ENCODE measurements around the gene CD37. TPM values are rescaled to one million over a fixed set of nuclear protein-coding genes. Genes with fewer than 3 reads are reported as not detected.
"Not testable (repeated sequence)": the region's sequence is repeated elsewhere in the genome, so short reads cannot be mapped to it uniquely, and the experiment has no call there.

CD37 gene
- total RNA-seq, 1 donor from 2014 or later: 4.0 TPM

GRCh38 chr19:49363268-49364082 is 28.3 kb downstream of the CD37 start, which contains the start of gene DKKL1:
Gene DKKL1, plus strand, starts transcription at chr19:49363877. Its CDS starts 122 bp downstream, at chr19:49363999.
- DNase-seq: peak; percentile 99
- ATAC-seq (ENCODE audit: poor library complexity): peak; percentile 89
- intact Hi-C loops (cut with DNase I): no loop called here

- intact Hi-C loops (cut with DNase I): no loop called here
- ATAC-seq (ENCODE audit: poor library complexity) (no peak), DNase-seq (peak; percentile 51)
Observed at GRCh38 chr19:49364083-49364737, 29.0 kb downstream of the CD37 start.

GRCh38 chr19:49366110-49366509 is 30.9 kb downstream of the CD37 start:
- no peak for DNase-seq
- intact Hi-C loops (cut with DNase I): no loop called here
- ATAC-seq (ENCODE audit: poor library complexity): no peak

- intact Hi-C loops (cut with DNase I): no loop called here
- DNase-seq (no peak), ATAC-seq (ENCODE audit: poor library complexity) (no peak)
Observed at GRCh38 chr19:49368711-49369358, 33.6 kb downstream of the CD37 start.

GRCh38 chr19:49371184-49371583 is 36.0 kb downstream of the CD37 start:
- intact Hi-C loops (cut with DNase I): no loop called here
- no peak for ATAC-seq (ENCODE audit: poor library complexity)
- no peak for DNase-seq

GRCh38 chr19:49373174-49373573 is 38.0 kb downstream of the CD37 start:
- intact Hi-C loops (cut with DNase I); ATAC-seq (ENCODE audit: poor library complexity); DNase-seq: not testable (repeated sequence)

- no peak for ATAC-seq (ENCODE audit: poor library complexity)
- intact Hi-C loops (cut with DNase I): no loop called here
- DNase-seq: no peak
Observed at GRCh38 chr19:49374665-49375434, 39.6 kb downstream of the CD37 start.

- intact Hi-C loops (cut with DNase I): no loop called here
- DNase-seq: no peak
- ATAC-seq (ENCODE audit: poor library complexity): no peak
Observed at GRCh38 chr19:49378512-49378911, 43.3 kb downstream of the CD37 start.

- intact Hi-C loops (cut with DNase I): no loop called here
- no peak for ATAC-seq (ENCODE audit: poor library complexity)
- no peak for DNase-seq
Observed at GRCh38 chr19:49380391-49380790, 45.2 kb downstream of the CD37 start.

- DNase-seq (no peak), ATAC-seq (ENCODE audit: poor library complexity) (no peak)
- intact Hi-C loops (cut with DNase I): no loop called here
Observed at GRCh38 chr19:49382639-49383038, 47.4 kb downstream of the CD37 start.

GRCh38 chr19:49383599-49383998 is 48.4 kb downstream of the CD37 start:
- intact Hi-C loops (cut with DNase I): no loop called here
- no peak for DNase-seq
- no peak for ATAC-seq (ENCODE audit: poor library complexity)

GRCh38 chr19:49387936-49388372 is 52.7 kb downstream of the CD37 start, which contains the start of gene KASH5:
Gene KASH5, plus strand, starts transcription at chr19:49388249. Its CDS starts 2,635 bp downstream, at chr19:49390884.
- intact Hi-C loops (cut with DNase I): no loop called here

GRCh38 chr19:49389406-49389805 is 54.2 kb downstream of the CD37 start:
- intact Hi-C loops (cut with DNase I): no loop called here
- no peak for ATAC-seq (ENCODE audit: poor library complexity)
- DNase-seq: no peak

More at GRCh38 chr19:49387936-49388372, 52.7 kb downstream of the CD37 start, which contains the start of gene KASH5:
- ATAC-seq (ENCODE audit: poor library complexity) (peak; percentile 86), DNase-seq (peak; percentile 87)

Small RNAs within 50 kb of the gene (microRNA-seq; reads per million reads assigned to microRNA genes)
- not detected for gene MIR4324

Other genes with a start within 250 kb of the CD37 start
- gene SNRNP70, start 250.0 kb upstream of the CD37 start, total RNA-seq: 105 TPM
- gene LIN7B, start 221.0 kb upstream of the CD37 start, total RNA-seq: 21.3 TPM
- gene C19orf73, start 216.3 kb upstream of the CD37 start, total RNA-seq: 1.3 TPM
- gene PPFIA3, start 215.9 kb upstream of the CD37 start, total RNA-seq: 5.0 TPM
- gene HRC, start 180.0 kb upstream of the CD37 start, total RNA-seq: 878 TPM
- gene TRPM4, start 177.6 kb upstream of the CD37 start, total RNA-seq: 24.8 TPM
- 1.5 TPM for gene SLC6A16, start 10.2 kb upstream of the CD37 start, total RNA-seq
- 57.9 TPM for gene TEAD2, start 27.0 kb downstream of the CD37 start, total RNA-seq
- not detected for gene DKKL1, start 28.5 kb downstream of the CD37 start, total RNA-seq
- gene KASH5, start 52.8 kb downstream of the CD37 start, total RNA-seq: not detected
- gene PTH2, start 88.0 kb downstream of the CD37 start, total RNA-seq: not detected
- not detected for gene GFY, start 90.0 kb downstream of the CD37 start, total RNA-seq
- gene SLC17A7, start 106.1 kb downstream of the CD37 start, total RNA-seq: 1.8 TPM
- gene PIH1D1, start 116.4 kb downstream of the CD37 start, total RNA-seq: 28.1 TPM
- 10.8 TPM for gene ALDH16A1, start 117.8 kb downstream of the CD37 start, total RNA-seq
- 3.6 TPM for gene FLT3LG, start 138.8 kb downstream of the CD37 start, total RNA-seq
- 1,304 TPM for gene RPL13A, start 152.2 kb downstream of the CD37 start, total RNA-seq
- gene RPS11, start 161.0 kb downstream of the CD37 start, total RNA-seq: 935 TPM
- 98.8 TPM for gene FCGRT, start 177.3 kb downstream of the CD37 start, total RNA-seq
- gene RCN3, start 192.6 kb downstream of the CD37 start, total RNA-seq: 7.3 TPM
- gene NOSIP, start 245.2 kb downstream of the CD37 start, total RNA-seq: 45.5 TPM
- 0.70 TPM for gene PRRG2, start 245.9 kb downstream of the CD37 start, total RNA-seq